NK-92 (cell line): ENCODE data around the gene LGALSL.

Source experiments
- DNase-seq: peaks from one replicate; lab custom pipeline; 2025; ENCODE audit not compliant: unreplicated experiment; lab: John Stamatoyannopoulos, UW

The LGALSL gene

GRCh38 chr2:64492272-64492671 lies 38.3 kb downstream of the LGALSL start:
- no peak for DNase-seq

DNA sequence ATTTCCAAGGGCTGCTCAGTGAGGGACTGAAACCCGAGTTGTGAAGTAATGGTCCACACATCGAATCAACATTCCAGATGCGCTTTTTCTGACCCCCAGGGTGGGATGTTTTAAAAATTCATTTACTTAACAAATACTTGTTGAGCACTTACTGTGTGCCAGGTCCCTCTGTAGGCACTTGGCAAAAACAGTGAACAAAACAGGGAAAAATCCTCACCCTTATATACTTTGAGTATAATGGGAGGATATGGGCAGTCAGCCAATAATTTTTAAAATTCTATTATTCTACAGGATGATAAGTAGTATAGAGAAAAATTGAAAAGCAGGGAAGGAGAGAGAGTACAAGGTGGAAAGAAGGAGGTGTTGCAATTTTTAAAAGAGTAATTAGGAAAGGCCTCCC lies 38.9 kb downstream of the LGALSL start:
- no peak for DNase-seq

DNA sequence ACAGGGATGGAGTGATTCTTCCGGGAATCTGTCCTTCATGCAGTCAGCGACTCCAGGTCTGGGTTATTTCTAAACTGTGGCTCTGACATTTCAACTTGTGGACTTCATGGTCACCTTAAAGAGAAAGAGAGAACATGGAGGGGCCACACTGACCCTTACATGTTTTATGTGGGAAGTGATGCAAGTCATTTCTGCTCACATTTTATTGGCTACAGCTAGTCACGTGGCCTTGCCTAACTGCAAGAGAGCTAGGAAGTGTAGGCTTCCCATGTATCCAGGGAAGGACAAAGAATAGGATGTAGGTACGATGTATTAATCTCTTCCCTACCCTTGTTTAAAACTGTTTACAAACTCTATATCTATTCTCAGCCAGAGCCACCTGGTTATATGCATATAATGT lies 39.8 kb downstream of the LGALSL start:
- no peak for DNase-seq

DNA sequence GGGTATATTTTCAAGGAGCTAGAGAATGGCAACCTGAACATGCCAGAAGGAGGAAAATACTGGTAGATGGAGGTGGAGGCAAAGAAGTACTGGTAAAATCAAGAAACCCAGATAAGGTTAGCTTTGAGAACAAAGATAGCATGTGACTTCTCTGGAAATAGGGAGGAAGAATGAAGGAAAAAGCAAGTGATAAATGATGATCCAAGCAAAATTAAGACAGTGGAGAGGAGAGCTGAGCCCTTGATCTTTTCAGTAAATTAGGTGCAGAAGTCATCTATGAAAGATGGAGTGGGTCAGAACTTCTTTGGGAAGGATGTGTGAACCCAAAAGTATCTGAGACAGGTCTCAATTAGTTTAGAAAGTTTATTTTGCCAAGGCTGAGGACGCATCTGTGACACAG lies 44.5 kb downstream of the LGALSL start:
- no peak for DNase-seq

GRCh38 chr2:64500549-64500948 lies 46.6 kb downstream of the LGALSL start:
- no peak for DNase-seq

- DNase-seq = no peak
Measured at GRCh38 chr2:64501946-64502345, 48.0 kb downstream of the LGALSL start.

- no peak for DNase-seq
Measured at GRCh38 chr2:64502860-64503259, 48.9 kb downstream of the LGALSL start.

GRCh38 chr2:64504774-64505720 lies 51.1 kb downstream of the LGALSL start:
- no peak for DNase-seq

- DNase-seq = no peak
Measured at GRCh38 chr2:64506686-64507085, 52.7 kb downstream of the LGALSL start.
